Peyer's patch (tissue), 4 donors: ENCODE results near the gene MGLL. TPM values are rescaled to one million over a fixed set of nuclear protein-coding genes. Genes with fewer than 3 reads are reported as not detected.

Experiments used
- DNase-seq, 3 donors: peaks; one replicate each; pipeline ENCODE4 v3.0.0-alpha.2; 2017 to 2019
- H3K27ac ChIP-seq, 4 donors: fragments of 200-600 bp; sonication (generic); one replicate each; pipeline ENCODE4 v1.5.1; 2016 to 2019
- H3K27me3 ChIP-seq, 2 donors: fragments of 200-600 bp; sonication (generic); one replicate each; pipeline ENCODE4 v1.5.1; 2019
- H3K36me3 ChIP-seq, 3 donors: fragments of 200-600 bp; sonication (generic); one replicate each; pipeline ENCODE4 v1.5.1; 2016 to 2019
- H3K4me1 ChIP-seq, 4 donors: fragments of 200-600 bp; sonication (generic); one replicate each; pipeline ENCODE4 v1.5.1; 2016 to 2019
- H3K4me3 ChIP-seq, 4 donors: fragments of 200-600 bp; sonication (generic); 1 replicate in 3 of 4; 2 replicates in 1 of 4; pipeline ENCODE4 v1.5.1; 2016 to 2019; ENCODE audit warnings: mild to moderate bottlenecking in 1 of 4
- H3K9me3 ChIP-seq, 4 donors: fragments of 200-600 bp; sonication (generic); one replicate each; pipeline ENCODE4 v1.5.1; 2016 to 2019; ENCODE audit warnings: mild to moderate bottlenecking in 1 of 4
- CTCF ChIP-seq, 6 experiments: fragments of 450-650 bp in 4 of 6; fragments of 200-600 bp in 2 of 6; sonication (generic) in 1 of 6; IDR thresholded peaks; one replicate each; pipeline ENCODE4 v1.5.1; 2017 to 2019; ENCODE audit warnings: antibody characterized with exemption in 6 of 6, mild to moderate bottlenecking in 3 of 6, moderate library complexity in 1 of 6
- POLR2A ChIP-seq, 2 donors: fragments of 450-650 bp; IDR thresholded peaks; one replicate each; pipeline ENCODE4 v1.5.1; 2017; ENCODE audit warnings: antibody characterized with exemption in 2 of 2, mild to moderate bottlenecking in 2 of 2, moderate library complexity in 2 of 2
- total RNA-seq, 4 donors: library from RNA; depleted of rRNA; stranded (reverse); fragments of >200 nt; gene quantifications; one replicate each; pipeline ENCODE4 v1.1.0, GENCODE V29; 2016

MGLL gene
- total RNA-seq, 4 donors from 2014 or later = 56.1 to 180 (median 143) TPM

GRCh38 chr3:127749787-127750225, 72.5 kb downstream of the MGLL start:
- peak in 1 of 3 donors; percentile 41 for DNase-seq
- Histone ChIP-seq H3K27me3 (no peaks in the 10 kb centered on the region), H3K4me1 (peaks cover 0 to 43% (median 0%) of the 10 kb centered on the region in 4 donors), H3K4me3 (no peak overlapping the region), H3K9me3 (no peaks in the 10 kb centered on the region), H3K27ac (peak overlapping the region in 1 of 4 donors; percentile 63), H3K36me3 (no peaks in the 10 kb centered on the region)
- TF ChIP-seq CTCF (IDR thresholded peaks at IDR 0.05) (peak in 2 of 6 experiments; percentile 13 to 16), POLR2A (IDR thresholded peaks at IDR 0.05) (no peak)

GRCh38 chr3:127749361-127749760, 73.0 kb downstream of the MGLL start:
- H3K4me3 ChIP-seq = no peak overlapping the region
- DNase-seq = peak in 1 of 3 donors; percentile 7
- TF ChIP-seq POLR2A (IDR thresholded peaks at IDR 0.05) (no peak), CTCF (IDR thresholded peaks at IDR 0.05) (no peak)
- peak overlapping the region in 1 of 4 donors; percentile 63 for H3K27ac ChIP-seq
- H3K27me3 ChIP-seq = no peaks in the 10 kb centered on the region
- H3K9me3 ChIP-seq = no peaks in the 10 kb centered on the region
- H3K36me3 ChIP-seq = no peaks in the 10 kb centered on the region
- peaks cover 0 to 45% (median 0%) of the 10 kb centered on the region in 4 donors for H3K4me1 ChIP-seq

GRCh38 chr3:127748754-127749327, 73.5 kb downstream of the MGLL start:
- H3K36me3 ChIP-seq = no peaks in the 10 kb centered on the region
- DNase-seq = peak in 2 of 3 donors; percentile 44
- H3K27ac ChIP-seq = peak overlapping the region in 2 of 4 donors; percentile 62 to 63
- no peaks in the 10 kb centered on the region for H3K9me3 ChIP-seq
- H3K27me3 ChIP-seq = no peaks in the 10 kb centered on the region
- TF ChIP-seq CTCF (IDR thresholded peaks at IDR 0.05) (no peak), POLR2A (IDR thresholded peaks at IDR 0.05) (no peak)
- H3K4me1 ChIP-seq = peaks cover 0 to 45% (median 0%) of the 10 kb centered on the region in 4 donors
- no peak overlapping the region for H3K4me3 ChIP-seq

GRCh38 chr3:127747751-127748521, 74.4 kb downstream of the MGLL start:
- Histone ChIP-seq H3K27me3 (no peaks in the 10 kb centered on the region), H3K4me1 (peaks cover 0 to 45% (median 0%) of the 10 kb centered on the region in 4 donors), H3K27ac (peak overlapping the region in 2 of 4 donors; percentile 62 to 63), H3K9me3 (no peaks in the 10 kb centered on the region), H3K4me3 (no peak overlapping the region), H3K36me3 (no peaks in the 10 kb centered on the region)
- DNase-seq = peak in 2 of 3 donors; percentile 72 to 78
- TF ChIP-seq CTCF (IDR thresholded peaks at IDR 0.05) (peak in 3 of 6 experiments; percentile 6 to 25 (median 8)), POLR2A (IDR thresholded peaks at IDR 0.05) (no peak)

GRCh38 chr3:127747066-127747465, 75.2 kb downstream of the MGLL start:
- Histone ChIP-seq H3K36me3 (no peaks in the 10 kb centered on the region), H3K27ac (peak overlapping the region in 2 of 4 donors; percentile 62 to 63), H3K9me3 (no peaks in the 10 kb centered on the region), H3K27me3 (no peaks in the 10 kb centered on the region), H3K4me1 (peaks cover 0 to 45% (median 0%) of the 10 kb centered on the region in 4 donors), H3K4me3 (no peak overlapping the region)
- TF ChIP-seq POLR2A (IDR thresholded peaks at IDR 0.05) (no peak), CTCF (IDR thresholded peaks at IDR 0.05) (no peak)
- DNase-seq = peak in 1 of 3 donors; percentile 47
